SIG-M5 (cell line): ENCODE results near the gene AP2A2.

Experiments used
- DNase-seq: peaks from one replicate; lab custom pipeline; 2025; lab: John Stamatoyannopoulos, UW

AP2A2 gene

DNA sequence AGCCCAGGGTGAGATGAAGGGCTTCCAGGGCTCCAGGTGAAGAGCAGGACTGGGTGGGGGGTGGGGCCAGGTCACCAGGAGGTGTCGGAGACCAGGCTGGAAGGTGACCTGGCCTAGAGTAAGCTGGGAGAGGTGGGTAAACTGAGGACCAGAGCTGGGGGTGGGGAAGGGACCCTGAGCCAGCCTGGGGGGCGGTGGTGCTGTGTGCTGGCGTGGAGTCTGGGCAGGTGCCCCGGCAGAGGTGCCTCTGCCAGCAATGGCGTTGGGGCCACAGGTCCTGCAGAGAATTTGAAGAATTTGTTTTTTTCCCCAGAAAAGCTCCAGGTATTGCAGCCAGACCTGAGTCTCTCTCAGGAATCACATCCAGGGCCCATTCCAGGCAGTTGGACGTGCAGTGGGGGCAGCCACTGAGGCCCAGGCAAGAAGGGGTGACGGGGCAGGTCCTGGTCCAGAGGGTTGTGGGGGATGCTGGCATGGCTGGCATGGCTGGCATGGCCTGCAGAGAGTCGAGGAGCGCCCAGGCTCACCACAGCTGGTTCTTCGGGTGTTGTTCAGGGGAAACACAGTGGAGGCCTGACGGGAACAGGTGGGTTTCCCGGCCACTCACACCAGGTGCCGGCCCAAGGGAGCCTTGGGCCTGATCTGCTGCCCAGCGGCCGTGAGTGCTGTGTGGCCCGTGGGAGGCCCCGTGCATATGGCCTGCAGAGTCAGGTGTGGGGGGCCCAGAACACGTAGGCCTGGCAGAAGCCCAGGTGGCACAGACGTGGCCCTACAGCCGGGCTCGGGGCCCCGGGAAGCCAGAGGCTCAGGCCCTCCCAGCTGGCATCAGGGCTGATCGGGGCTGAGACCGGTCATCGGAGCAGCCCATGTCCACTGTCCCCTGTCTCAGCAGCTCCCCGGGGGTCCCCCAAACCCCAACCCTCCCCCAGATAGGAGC is 117.2 kb downstream of the AP2A2 start:
- no peak for DNase-seq

DNA sequence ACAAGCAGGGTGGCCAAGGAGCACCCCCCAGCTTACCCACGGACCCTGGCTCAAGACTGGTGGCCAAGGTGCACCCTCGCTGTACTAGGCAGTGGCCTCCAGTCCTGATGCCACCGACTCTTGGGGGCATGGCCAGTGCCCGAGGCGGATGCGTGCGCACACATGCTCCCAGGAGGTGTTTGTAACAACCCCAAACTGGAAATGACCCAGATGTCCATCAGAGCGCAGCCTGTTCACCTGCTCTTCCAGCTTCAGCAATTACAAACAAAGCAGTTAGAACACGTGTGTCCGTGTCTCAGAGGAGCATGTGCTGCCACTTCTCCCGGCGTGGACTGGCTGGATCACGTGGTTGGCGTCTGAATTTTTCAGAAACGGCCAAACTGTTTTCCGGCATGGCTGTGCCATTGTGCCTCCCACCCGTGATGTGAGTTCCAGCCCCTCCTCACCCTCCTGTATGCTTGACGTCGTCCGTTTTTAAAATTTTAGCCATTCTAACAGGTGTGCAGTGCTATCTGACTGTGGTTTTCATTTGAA is 118.0 kb downstream of the AP2A2 start:
- DNase-seq, result no peak

DNA sequence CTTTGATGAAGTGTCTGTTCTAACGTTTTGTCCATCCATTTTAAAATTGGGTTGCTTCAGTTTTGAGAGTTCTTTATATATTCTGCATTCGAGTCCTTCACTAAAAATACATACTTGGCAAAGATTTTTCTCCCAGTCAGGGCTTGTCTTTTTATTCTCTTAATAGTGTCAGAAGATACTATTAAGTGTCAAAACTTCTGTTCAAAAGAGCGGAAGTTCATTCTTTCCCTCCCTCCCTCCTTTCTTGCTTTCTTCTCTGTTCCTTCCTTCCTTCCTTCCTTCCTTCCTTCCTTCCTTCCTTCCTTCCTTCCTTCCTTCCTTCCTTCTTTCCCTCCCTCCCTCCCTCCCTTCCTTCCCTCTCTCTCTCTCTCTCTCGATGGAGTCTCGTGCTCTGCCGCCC is 118.5 kb downstream of the AP2A2 start:
- DNase-seq, result no peak

DNA sequence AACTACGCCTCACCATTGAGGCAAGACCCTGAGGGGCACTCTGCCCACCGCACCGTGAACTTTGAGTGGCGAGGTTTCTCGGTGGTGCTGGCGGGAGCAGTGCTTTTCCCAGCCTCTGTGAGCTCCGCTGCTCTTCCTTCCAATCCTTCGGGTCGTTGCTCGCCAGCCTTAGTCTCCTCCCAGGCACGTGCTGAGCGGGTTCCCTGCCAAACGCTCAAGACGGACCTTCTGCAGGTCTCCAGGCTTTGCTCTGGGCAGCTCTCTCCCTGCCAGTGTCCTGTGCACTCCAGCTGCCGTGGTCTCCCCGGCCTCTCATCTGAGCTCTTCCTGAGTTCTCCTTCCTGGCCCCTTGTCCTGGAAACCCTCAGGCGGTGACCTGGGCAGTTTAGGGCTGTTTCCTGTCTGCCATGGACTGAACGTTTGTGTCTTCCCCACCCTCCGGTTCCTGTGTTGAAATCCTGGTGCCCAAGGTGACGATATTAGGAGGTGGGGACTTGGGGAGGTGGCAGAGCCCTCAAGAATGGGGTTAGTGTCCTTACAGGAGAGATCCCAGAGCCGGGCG is 122.0 kb downstream of the AP2A2 start:
- no peak for DNase-seq

DNA sequence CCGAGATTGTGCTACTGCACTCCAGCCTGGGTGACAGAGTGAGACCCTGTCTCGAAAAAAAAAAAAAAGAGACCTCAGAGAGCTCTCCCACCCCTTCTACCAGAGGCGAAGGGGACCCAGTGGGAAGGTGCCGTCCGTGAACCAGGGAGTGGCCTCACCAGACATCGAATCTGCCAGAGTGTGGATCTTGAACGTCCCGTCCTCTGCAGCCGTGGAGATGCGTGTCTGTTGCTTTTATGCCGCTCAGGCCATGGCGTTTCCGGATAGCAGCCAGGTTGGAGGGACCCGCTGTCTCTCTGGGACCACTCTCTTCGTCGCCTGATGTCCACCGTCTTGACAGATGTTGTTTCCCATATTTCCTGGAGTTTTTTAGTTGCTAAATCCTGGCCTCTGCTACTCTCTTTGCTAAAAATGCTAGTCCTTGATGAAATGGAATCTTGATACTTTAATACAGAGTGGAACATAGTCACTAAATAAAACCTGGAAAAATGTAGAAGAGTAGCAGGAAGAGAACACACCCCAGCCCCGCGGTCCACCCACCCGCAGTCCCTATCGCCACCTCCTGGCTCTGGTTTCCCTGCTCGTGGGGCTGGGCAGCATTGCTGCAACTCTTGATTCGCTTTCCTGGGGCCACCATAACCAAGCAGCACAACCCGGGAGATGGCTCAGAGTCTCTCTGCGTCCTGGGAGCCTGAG is 122.9 kb downstream of the AP2A2 start:
- DNase-seq, result no peak

DNA sequence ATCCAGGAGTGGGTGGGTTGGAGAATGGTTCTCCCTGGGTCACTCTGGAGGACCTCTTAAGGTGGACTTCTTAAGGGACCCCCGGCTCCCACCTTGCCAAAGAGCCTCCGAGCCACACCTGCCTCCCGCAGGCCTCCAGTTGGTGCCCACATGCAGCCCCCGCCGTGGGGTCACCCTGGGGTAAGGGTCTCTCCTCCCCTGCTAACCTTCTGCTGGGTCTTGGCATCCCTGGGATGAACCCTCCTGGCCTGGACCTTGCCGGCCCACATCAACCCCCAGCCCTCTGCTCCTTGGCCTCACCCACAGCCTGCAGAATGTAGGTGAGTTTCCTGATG is 123.4 kb downstream of the AP2A2 start:
- DNase-seq, result no peak

DNA sequence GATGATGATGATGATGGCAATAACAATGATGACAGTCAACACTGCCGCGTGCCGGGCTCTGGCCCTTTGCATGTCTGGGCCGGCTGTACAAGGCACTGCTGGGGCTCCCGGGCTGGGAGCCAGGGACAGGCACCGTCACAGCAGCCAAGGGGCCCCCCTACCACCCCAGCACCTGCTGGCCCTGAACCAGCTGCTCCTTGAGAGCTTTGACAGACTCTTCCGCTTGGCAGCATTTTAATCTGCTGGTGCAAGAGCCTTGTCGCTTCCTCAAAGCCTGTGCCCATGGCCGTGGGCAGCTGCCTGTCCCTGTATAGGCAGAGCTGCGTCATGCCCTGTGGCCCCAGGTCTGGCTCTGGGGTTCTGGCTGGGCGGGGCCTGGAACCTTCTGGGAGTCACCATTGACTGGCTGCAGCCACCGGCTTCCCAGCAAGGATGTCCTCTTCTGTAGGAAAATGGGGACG is 123.8 kb downstream of the AP2A2 start:
- no peak for DNase-seq

DNA sequence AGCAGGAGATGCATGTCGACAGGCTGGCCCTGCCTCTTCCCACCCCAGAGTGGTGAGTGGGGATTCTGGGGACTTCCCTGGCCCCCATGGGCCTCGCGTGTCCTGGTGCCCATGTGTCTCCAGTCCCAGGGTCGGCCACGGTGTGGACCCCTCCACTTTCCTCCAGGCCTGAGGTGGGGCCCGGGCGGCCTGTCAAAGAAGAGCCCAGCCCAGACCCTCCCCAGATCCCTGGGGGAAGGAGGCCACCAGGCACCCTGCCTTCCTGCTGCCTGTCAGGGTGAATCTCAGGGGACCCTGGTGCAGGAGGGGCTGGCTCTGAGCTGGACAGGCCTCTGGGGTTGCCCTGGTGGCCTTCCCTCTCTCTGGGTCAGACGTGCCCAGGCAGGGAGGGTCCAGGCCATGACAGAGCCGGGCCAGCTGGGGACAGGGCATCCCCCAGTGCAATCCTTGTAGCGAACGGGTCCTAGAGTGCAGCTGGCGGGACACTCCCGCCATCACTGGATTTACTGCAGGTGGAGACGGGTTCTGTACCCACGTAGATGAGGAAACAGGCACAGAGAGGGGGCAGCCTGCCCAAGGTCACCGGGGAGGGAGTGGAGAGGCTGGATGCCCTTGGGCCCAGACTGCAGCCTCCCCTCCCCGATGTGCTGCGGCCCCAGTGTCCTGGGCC is 124.4 kb downstream of the AP2A2 start:
- DNase-seq, result no peak

DNA sequence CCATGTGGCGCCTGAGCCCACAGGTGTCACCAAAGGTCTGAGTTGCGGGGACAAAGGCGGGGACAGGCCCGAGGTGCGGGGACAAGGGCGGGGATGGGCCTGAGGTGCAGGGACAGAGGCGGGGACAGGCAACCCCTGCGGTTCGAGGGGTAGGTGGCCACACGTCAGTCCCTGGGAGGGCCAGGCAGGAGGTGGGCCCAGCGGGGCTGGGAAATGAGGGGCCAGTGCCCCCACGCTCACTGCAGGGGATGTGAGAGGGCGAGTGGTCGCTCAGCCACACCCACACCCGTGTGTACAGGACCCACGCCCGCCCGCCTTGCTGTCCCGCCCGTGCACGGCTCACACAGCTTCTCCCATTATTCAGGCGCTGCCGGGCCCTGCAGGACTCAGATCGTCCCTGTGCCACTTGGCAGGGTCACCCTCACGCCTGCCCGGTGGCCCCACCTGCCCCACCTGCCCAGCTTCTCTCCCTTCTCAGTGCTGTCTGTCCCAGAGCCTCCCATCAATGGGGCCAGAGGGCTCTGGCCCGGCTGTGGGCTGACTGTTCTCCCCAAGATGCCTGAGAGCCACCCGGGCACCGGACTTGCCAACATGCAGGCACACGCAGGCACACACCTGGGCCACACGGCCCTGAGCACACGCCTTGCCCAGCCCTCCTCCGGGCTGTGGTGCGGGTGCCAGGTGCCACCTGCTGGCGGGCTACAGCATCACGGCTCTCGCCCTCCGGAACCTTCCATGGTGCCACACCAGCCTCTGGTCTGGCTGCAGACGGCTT is 125.1 kb downstream of the AP2A2 start:
- DNase-seq, result no peak

DNA sequence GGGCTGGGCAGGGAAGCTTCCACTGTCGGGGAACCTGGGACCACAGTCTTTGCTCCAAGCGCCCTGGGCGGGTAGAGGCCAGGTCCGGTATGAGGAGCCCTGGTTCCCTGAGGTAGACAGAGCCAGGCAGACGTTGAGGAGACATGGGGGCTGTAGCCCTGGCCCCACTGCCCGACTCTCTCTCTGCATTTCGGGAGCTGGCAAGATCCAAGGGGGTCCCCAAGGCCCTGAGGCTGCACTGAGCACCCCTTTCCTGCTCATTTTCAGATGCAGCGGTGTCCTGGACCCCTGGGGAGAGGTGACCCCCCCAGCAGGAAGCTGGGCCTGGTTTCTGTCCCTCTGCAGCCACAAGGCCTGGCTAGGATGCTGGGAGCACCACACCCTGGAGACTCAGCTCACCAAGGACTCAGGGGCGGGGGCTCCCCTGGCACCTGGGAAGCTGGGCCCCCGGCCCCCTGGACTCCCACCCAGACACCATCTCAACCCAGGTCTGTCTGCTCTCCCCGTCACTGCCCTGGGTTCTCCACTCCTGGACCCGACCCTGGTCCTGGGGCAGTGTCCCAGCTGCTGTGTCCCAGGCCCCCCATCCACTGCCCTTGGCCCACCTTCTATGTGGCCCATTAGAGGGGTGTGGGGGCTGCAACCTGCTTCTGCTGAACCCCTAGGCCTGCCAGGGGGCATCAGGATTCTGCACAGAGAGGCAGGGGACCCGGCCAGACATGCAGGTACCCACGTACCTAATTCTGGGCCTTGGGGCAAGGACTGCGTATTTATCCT is 125.9 kb downstream of the AP2A2 start:
- DNase-seq, result no peak

DNA sequence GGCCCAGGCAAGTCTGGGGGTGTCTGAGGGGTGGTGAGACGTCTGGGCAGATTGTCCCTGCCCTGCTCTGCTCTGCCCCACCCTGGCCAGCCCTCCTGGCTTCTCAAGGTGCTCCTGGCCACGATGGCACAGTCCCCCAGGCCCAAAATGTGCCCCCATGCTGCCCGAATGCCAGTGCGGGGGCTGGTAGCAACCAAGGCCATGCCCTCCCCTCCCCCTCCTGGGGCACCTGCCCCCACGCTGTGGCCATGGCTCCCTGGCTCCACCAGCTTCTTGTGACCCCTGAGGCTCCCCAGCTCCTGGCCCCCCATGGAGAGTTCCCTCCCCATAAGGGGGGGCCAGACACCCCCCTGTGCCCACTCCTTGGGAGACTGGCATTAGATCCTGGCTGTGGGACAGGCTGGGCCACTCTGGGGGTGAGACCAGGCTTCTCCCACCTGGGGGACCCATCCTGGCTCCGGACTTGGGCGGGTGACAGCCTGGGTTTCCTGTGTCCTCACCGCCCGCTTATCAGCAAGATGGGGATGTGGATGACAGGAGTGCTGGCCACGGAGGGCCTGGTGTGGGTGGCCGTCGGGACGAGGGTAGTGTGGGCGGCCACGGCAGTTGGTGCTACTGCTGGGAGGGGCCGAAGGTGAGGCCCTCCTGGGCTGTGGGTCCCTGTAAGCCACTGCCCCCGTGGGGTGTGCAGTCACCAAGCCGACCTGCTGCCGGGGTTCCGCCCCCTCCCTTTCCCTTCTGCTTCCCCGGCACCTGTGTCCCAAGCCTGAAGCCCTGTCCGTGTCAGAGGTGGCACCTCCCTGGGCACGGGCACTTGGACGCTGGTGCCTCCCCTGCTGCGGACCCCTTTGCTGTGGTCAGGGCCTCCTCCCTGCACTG is 126.7 kb downstream of the AP2A2 start:
- no peak for DNase-seq

DNA sequence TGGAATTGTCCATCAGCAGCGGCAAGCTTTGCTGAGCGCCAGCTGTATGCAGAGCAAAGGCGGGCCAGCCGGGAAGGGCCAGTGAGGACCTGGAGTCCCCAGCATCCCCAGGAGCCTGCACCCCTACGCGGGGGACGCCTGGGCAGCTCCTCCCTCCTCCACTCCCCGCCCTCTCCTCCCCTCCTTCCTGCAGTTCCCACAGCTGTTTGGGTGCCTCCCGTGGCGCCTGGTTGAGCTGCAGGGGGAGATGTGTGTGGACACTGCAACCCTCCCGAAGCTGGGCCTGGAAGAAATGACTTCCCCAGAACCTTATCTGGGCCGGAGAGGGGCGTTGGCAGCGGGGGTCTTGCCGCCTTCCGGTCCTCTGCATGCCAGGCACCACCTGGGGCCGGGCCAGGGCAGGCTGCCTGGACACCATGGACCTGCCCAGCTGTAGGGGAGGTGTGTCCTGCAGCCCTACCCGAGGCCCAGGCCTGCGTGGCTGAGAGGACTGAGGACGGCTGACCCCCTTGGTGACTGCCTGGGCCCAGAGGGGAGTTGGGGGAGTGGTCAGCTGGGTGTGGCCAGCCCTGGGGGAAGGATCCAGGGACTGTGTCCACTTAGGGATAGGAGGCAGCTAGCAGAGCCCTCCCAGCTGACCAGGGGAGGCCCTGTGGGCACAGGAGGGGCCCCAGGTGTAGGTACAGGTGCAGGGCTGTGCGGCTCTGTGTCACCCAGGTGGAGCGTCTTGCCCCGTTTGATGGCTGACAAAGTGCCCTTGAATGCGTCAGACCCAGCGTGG is 127.6 kb downstream of the AP2A2 start:
- DNase-seq, result no peak

DNA sequence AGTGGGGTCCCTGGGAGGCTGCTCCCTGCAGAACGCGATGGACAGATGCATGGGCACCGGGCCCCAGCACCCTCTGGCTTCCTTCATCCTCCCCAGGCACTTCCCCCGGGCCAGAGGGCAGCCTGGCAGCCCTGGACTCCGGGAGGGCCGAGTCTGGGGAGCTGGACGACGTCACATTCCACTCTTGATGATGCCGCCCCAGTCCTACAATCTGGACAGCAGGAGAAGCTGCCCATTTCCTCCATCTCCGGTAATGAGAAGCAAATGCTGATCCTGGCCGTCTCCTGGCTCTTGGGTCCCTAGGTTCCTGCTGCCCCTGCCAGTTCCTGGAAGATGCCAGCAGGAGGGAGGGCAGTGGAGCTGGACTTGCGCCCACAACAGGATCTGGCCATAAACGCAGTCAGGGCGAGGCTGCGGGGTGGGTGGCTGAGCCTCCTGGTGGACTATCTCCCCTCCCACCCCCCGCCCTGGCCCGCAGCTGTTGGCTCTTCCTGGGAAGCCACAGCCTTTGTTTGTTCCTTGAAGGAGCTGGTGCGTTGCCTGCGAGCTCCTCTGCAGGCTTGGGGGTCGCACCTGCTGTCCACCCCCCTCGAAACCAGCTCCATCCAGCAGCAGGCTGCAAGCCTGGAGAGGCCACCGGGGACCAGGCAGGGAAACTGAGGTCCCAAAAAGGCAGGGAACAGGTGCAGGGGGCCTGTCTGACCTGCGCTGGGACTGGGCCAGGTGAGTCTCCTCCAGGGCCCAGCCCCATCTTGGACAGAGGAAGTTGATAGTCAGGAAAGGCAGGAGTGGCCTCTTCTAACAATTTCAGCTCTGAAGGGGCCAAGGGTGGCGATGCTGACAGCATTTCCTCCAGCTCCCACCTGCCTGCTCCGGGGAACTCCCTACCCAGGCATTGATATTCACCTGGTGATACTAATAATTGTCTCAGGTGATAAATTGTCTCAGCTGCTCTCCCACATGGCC is 128.8 kb downstream of the AP2A2 start:
- no peak for DNase-seq

DNA sequence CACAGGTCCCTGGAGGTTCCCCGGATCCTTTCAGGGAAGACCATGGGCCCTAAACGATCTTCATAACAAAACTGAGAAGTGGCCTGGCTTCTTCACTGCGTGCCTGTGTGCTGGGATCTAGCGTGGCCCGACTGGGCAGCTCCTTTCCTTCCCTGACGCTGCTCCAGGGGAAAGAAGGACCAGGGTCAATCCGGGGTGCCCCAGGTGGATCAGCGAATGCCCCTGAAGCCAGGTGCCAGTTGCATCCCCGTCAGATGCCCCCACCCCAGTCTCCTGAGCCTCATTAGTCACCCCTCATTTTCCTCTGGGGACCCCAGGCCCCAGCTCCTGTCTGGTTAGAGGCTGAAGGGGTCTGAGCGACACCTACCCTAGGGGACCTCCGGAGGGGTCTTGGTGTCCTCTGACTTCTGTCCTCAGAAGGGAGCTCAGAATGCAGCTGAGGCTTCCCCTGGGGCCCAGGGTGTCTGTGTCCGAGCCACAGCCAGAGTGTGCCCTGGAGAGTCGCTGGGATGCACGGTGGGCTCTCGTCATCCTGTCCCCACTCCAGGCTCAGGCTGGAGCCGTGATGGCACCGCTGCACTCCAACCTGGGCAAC is 129.5 kb downstream of the AP2A2 start:
- no peak for DNase-seq

DNA sequence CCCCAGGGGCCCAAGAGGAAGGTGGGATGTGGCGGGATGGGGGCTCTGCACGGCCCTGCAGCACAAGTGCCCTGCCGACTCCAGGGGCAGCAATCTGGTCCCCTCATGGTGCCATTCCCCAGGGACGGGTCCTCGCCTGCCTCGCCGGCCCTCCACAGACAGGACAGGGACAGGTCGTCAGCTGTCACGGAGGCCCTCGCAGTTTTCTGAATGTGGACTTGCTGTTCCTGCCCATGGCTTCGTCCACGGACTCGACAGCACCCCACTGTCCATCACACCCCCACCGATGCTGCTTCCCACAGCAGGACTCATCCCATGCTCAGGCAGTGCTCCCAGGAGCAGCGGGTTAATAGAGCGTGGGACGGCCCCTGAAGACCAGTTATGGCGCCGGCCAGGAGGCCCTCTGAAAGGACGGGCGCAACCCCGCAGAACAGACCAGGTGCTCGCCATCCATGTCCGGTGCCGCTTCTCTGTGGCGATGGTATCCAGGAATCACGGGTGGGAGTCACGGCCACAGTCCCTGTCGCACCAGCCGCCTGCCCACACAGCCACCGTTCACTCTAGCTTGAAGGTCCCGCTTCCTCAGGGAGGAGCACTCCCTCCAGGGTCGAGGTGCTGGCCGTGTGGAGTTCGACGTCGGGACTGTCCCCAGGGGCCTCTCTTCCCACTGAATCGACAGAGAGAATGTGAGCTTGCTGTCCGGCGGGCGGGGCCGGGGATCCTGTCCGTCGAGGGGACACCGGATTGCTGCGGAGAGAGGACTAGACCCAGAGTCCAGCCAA is 130.5 kb downstream of the AP2A2 start:
- no peak for DNase-seq

DNA sequence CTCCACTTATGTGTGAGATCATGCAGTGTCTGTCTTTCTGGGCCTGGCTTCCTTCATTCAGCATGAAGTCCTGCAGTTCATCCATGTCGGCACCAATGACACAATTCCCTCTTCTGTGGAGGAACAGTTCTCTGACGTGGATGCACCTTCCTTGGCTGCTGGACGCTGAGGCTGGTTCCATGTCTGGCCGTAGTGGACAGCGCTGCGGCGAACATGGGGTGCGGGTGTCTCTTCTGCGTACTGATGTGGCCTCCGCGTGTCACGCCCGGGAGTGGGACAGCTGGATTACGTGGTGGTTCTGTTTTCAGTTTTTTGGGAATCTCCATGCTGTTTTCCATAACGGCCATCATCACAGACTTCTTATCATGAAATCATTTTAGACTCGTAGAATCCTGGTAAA is 132.1 kb downstream of the AP2A2 start:
- DNase-seq, result no peak
